Endothelial cell of umbilical vein (primary cell): ENCODE results near the gene DIAPH3.

ENCODE experiments used
- CTCF ChIP-seq, 2 donors: IDR thresholded peaks; 1 replicate in 1 of 2; 2 replicates in 1 of 2; pipeline ENCODE4 v1.5.1; 2011; ENCODE audit warnings: low read length in 2 of 2, mild to moderate bottlenecking in 2 of 2, moderate library complexity in 2 of 2, control low read depth in 1 of 2, inconsistent platforms in 1 of 2, low read depth in 1 of 2; ENCODE audit not compliant: insufficient read depth in 1 of 2; ENCODE audit errors: extremely low read depth in 1 of 2
- EZH2 ChIP-seq: IDR thresholded peaks from 2 replicates; pipeline ENCODE4 v1.6.1; 2012; ENCODE audit warnings: borderline replicate concordance, low read depth, mild to moderate bottlenecking, moderate library complexity, low read length, inconsistent platforms; ENCODE audit not compliant: severe bottlenecking
- MAX ChIP-seq: IDR thresholded peaks from 2 replicates; pipeline ENCODE4 v1.6.1; 2011; ENCODE audit not compliant: insufficient read depth, insufficient read length
- MYC ChIP-seq: IDR thresholded peaks from one replicate; pipeline ENCODE4 v1.6.1; 2011; ENCODE audit warnings: mild to moderate bottlenecking, low read depth, low read length
- POLR2A ChIP-seq: IDR thresholded peaks from 2 replicates; pipeline ENCODE4 v1.6.1; 2012; ENCODE audit warnings: low read depth, mild to moderate bottlenecking, control low read depth, low read length
- POLR2AphosphoS5 ChIP-seq: IDR thresholded peaks from 2 replicates; pipeline ENCODE4 v1.6.1; 2012; ENCODE audit warnings: low read depth, mild to moderate bottlenecking, control low read depth, low read length, moderate library complexity; ENCODE audit not compliant: insufficient read depth

GRCh38 chr13:59653916-59654315, 509.8 kb downstream of the DIAPH3 start:
- TF ChIP-seq CTCF (IDR thresholded peaks at IDR 0.05; ENCODE audit: extremely low read depth in 1 of 2, insufficient read depth in 1 of 2, low read depth in 1 of 2, low read length in 2 of 2) (no peak), POLR2A (no peak), POLR2AphosphoS5 (no peak), MAX (no peak), EZH2 (no peak), MYC (no peak)
